H1 (cell line): ENCODE results near the gene DPY19L3.
"Not testable (repeated sequence)": the region's sequence is repeated elsewhere in the genome, so short reads cannot be mapped to it uniquely, and the experiment has no call there.

Experiments used
- CTCF ChIP-seq, 3 experiments: IDR thresholded peaks; 1 replicate in 2 of 3; 2 replicates in 1 of 3; pipeline versions ENCODE4 v1.5.1 to v1.6.1; 2011; ENCODE audit warnings: low read length in 3 of 3, mild to moderate bottlenecking in 3 of 3, inconsistent platforms in 2 of 3, low read depth in 1 of 3, moderate library complexity in 1 of 3; ENCODE audit not compliant: insufficient read depth in 1 of 3; ENCODE audit errors: control extremely low read depth in 1 of 3
- JUN ChIP-seq: IDR thresholded peaks from 2 replicates; pipeline ENCODE4 v1.6.1; 2011; ENCODE audit warnings: low read depth, mild to moderate bottlenecking, improper control_type of control experiment, low read length
- MAX ChIP-seq: IDR thresholded peaks from 2 replicates; pipeline ENCODE4 v1.6.1; 2012; ENCODE audit warnings: inconsistent platforms

- not testable (repeated sequence) for TF ChIP-seq MAX; CTCF (IDR thresholded peaks at IDR 0.05; ENCODE audit: control extremely low read depth in 1 of 3, insufficient read depth in 1 of 3, low read depth in 1 of 3, low read length in 3 of 3); JUN
Measured at GRCh38 chr19:32374362-32374761, 31.2 kb upstream of the DPY19L3 start.
